GOT3 (cell line): Measurements from ENCODE around the gene TMEM151A.

Source experiments
- DNase-seq: peaks from one replicate; lab custom pipeline; 2025; ENCODE audit warnings: mixed read lengths; lab: John Stamatoyannopoulos, UW

Gene TMEM151A

GRCh38 chr11:66322732-66323427 is 31.2 kb downstream of the TMEM151A start:
- peak; percentile 23 for DNase-seq

DNA sequence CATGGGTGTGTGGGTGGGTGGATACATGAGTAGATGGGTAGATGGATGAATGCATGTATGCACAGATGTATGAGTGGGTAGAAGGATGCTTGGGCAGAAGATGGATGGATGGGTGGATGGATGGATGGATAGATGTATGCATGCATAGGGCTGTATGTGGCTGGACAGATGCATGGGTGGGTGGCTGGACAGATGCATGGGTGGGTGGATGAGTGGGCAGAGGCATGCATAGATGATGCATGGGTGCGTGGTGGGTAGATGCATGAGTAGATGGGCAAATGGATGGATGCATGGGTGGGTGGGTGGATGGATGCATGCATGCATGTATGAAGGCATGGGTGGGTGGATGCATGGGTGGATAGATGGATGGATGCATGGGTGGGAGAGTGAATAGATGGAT is 32.0 kb downstream of the TMEM151A start:
- no peak for DNase-seq

DNA sequence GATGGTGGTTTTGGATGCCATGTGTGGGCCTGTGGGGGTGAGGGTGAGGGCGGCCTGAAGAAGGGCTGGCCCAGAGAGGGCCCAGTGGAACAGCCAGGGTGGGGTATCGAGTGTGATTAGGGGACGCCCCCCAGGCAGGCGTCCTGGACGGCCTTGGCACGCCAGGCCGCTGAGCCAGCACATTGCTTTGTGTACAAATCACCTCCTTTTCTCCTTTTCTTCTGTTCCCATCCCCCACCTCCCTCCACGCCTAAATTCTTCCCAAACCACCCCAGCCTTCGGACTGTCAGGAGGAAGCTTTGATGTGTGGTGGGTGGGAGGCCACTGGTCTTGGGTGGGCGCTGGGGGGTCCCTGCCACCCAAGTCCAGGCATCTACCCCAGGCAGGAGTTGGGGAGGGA is 33.0 kb downstream of the TMEM151A start:
- DNase-seq, result no peak

GRCh38 chr11:66325263-66325671 is 33.6 kb downstream of the TMEM151A start:
- no peak for DNase-seq

DNA sequence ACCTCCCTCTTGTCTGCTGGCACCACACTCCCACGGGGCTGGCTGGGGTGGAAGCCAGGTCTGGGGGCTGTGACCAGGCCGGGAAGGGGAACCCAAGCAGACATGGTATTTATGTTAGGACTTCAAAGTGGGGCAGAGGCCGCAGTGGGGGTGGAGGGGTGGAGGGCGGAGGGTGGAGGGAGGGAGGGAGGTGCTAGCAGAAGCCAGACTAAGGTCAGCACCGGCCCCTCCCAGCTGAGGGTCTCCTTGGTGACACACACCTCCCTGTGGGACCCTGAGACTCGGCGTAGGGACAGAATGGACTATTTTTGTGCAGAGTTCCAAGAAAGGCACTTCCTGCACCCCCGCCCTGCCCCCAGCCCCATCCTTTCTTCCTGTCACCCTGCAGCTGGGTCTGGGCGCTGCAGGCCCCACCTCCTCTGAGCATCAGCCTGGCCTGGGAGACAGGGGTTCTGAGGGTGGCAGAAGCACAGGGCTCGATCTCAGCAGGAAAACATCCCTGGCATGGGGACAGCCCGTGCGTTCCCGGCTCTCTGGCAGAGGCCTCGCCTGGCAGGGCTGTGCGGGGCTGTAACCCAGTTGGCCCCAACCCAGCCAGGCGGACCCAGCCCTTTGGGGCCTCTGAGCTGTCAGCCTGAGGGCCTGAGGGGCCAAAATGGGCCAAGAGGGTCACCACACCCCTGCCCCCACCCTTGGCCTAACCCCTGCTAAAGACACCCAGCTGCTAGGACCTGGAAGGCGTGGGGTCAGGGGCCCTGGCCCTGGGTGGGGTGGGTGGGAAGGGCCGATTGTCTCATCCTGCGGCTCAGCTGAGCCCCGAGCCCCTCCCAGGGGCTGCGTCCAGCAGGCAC is 34.8 kb downstream of the TMEM151A start:
- DNase-seq, result no peak

- peak; percentile 17 for DNase-seq
Observed at GRCh38 chr11:66327171-66328030, 35.7 kb downstream of the TMEM151A start.

- no peak for DNase-seq
Observed at GRCh38 chr11:66328031-66328301, 36.3 kb downstream of the TMEM151A start.

DNA sequence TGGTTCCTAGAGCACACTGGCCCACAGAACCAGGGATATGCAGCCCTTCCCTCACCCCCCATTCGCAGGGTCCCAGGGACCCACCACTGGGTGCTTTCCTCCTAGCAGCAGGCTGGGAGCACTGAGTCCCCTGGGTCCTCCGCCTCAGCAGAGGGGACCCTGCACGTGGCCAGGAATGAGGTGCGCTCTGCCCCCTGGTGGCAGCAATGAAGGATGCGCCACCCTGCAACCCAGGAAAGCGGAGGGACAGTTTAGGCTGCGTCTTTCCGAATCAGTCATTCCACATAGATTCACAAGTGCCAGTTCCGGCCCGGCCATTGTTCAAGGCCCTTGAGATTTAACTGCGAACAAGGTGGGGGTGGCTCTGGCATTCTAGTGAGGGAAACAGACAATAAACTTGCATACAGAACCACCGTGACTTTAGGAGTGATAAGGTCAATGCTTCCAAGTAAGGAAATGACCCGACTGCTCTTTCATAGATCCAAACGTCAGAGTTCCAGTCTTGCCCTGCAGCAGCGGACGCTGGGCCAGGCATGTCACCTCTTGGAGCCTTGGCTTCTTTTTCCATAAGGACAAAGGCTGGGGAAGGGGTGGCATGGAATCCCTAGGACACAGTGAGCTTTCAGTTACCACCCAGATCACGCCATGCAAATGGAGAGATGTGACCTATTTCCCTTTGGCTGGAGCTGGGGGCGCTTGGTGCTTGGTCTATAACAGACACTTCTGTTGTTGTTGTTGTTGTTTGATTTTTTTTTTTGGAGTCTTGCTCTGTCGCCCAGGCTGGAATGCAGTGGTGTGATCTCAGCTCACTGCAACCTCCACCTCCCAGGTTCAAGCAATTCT is 36.8 kb downstream of the TMEM151A start:
- DNase-seq, result peak; percentile 30

GRCh38 chr11:66329165-66329673 is 37.5 kb downstream of the TMEM151A start:
- DNase-seq, result no peak

DNA sequence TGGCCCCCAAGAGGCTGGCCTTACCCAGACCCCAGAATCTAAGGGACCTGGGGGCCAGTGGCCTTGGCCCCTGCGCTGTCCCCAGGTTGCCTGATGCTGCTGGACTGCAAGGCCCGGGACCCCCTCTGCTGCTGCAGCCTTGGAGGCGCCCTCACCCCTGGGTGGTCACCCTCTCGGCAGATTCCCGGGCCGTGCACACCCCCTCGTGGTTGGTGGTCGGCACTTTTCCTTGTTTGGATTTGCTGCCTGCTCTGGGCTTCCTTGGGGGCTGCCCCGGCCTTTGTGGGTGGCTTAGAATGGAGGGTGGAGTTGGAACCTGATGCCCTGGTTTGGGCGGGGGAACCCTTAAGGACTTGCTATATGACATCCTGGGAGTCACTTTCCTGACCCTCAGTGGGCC is 39.2 kb downstream of the TMEM151A start:
- no peak for DNase-seq

- no peak for DNase-seq
Observed at GRCh38 chr11:66331542-66332370, 40.1 kb downstream of the TMEM151A start.

DNA sequence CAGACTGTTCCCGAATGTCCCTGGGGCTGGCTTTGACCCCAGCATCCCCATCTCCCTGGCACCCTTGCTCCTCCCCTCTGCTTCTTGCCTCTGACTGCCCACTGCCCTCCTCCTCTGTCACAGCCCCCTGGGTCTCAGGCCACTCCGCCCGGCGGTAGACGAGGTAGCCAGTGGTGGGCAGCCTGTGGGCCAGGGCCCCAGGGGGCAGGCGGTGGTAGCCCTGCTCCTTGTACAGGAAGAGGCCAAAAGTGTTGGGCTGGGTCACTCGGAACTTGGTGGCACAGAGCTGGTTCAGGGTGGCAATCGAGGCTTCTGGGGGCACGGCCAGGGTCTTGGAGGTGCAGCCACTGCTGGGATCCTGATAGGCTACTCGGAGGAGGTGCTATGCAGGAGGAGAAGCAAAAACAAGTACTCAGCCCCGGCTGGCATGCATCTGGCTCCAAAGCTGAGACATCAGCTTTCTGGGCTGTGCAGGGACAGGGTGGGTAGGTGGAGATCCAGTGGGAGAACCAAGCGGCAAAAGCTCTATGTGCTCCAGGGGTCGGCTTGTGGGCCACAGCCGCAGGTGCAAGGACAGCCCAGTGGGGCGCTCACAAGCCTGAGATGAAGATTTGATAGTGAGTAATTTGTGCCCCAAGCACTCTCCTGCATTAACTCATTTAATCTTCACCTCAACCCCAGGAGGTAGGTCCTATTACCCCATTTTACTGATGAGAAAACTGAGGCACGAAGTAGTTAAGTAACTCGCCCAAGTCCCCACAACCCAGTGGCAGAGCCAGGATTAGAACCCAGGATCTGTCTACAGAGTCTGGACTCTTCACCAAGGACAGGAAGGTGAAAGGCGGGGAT is 40.9 kb downstream of the TMEM151A start:
- DNase-seq, result no peak

GRCh38 chr11:66333220-66333877 is 41.7 kb downstream of the TMEM151A start:
- no peak for DNase-seq

DNA sequence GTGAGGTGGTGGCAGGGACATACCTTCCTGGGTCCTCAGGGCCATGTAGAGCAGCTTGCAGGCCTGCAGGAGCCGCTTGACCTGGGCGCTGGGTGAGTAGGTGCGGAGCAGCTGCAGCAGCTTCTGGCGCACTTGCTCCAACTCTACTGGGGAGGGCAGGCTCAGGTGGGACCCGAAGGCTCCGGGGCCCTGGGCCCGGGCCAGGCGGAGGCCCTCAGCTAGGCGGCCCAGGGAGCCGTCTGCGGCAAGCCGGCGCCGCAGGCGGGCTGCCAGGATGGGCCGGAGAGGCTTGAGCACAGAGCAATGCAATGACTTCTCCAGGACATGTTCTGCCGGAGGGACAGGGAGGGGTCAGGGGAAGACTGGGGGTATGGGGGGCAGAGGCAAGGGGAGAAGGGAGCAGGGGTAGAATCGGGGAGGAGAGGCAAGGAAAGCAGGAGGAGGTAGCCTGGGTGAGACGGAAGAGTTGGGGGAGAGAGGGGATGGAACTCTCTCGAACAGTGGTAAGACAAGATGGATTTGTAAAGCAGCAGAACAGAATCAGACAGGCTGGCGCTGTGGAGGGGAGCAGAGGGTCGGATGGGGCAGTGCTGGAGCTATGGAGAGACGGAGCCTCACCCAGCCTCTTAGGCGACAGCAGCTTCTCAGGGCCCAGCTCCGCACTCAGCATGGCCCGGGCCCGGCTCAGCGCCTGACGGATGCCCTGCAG is 42.4 kb downstream of the TMEM151A start:
- no peak for DNase-seq

- no peak for DNase-seq
Observed at GRCh38 chr11:66334605-66335442, 43.1 kb downstream of the TMEM151A start.

GRCh38 chr11:66335531-66336233 is 44.0 kb downstream of the TMEM151A start:
- no peak for DNase-seq
